DND-41 (cell line): Measurements from ENCODE around the gene TCF20.

Source experiments
- CTCF ChIP-seq: IDR thresholded peaks from 2 replicates; pipeline ENCODE4 v1.5.1; 2012; ENCODE audit warnings: borderline replicate concordance, low read length, moderate library complexity, mild to moderate bottlenecking; ENCODE audit not compliant: poor library complexity, severe bottlenecking; ENCODE audit errors: extremely low read depth
- EZH2 ChIP-seq: IDR thresholded peaks from 3 replicates; pipeline ENCODE4 v1.6.1; 2012; ENCODE audit warnings: borderline replicate concordance, low read depth, mild to moderate bottlenecking, moderate library complexity, low read length, inconsistent platforms; ENCODE audit not compliant: severe bottlenecking

GRCh38 chr22:42317691-42318547 is 47.5 kb upstream of the TCF20 start:
- TF ChIP-seq CTCF (no peak), EZH2 (no peak)
